Forelimb muscle (tissue), 1 donor: ENCODE results near the gene ZMYND10. TPM values are rescaled to one million over a fixed set of nuclear protein-coding genes. Genes with fewer than 3 reads are reported as not detected.

ENCODE experiments used
- DNase-seq: peaks from one replicate; pipeline ENCODE4 v3.0.0-alpha.2; 2013; ENCODE audit warnings: low read depth
- polyA plus RNA-seq: library from polyadenylated mRNA; unstranded; fragments of 120-200 nt; gene quantifications from one replicate; pipeline ENCODE4 v1.2.1, GENCODE V29; 2013; ENCODE audit not compliant: insufficient read length

The ZMYND10 gene
- polyA plus RNA-seq, 1 donor = 1.1 TPM

- no peak for DNase-seq
Measured at GRCh38 chr3:50347187-50347813, 1.8 kb upstream of the ZMYND10 start.

GRCh38 chr3:50345008-50345407, 524 bp downstream of the ZMYND10 start:
- no peak for DNase-seq

DNA sequence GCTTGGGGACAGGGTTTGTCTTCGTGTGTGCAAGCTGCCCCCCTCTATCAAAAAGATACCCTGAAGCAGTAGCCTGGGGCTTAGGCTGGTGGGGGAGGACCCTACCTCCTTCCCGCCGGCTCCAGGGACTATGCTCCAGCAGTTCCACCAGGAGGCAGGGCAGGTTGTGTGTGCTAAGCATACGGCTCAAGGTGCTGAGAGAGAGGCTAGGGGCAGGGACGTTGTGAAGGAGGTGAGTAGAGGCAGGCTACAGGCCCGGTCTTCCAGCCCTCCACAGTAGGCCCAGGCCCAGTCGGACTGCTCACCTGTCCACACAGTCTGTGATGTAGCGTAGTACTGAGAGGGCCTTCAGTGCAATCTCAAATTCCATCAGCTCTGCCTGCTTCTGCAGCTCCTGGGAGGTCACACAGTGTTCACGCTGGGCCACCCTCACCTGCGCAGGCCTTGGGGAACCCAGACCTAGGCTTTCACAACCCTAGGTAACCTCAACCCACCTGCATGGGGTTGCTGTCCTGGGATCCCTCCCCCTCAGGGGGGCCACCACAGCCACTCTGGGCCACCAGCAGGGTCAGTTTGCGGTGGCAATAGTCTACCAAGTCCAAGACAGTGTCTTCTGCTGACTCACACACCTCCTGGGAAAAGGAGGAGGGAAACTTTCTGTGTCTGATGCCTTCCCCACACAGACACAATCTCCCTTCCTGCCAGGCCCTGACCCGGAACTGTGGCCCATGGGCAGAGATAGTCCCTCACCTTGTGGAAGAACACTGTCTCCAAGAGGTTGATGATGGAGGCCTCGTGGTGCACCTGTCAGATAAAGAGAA, 2.5 kb downstream of the ZMYND10 start:
- DNase-seq = no peak

DNA sequence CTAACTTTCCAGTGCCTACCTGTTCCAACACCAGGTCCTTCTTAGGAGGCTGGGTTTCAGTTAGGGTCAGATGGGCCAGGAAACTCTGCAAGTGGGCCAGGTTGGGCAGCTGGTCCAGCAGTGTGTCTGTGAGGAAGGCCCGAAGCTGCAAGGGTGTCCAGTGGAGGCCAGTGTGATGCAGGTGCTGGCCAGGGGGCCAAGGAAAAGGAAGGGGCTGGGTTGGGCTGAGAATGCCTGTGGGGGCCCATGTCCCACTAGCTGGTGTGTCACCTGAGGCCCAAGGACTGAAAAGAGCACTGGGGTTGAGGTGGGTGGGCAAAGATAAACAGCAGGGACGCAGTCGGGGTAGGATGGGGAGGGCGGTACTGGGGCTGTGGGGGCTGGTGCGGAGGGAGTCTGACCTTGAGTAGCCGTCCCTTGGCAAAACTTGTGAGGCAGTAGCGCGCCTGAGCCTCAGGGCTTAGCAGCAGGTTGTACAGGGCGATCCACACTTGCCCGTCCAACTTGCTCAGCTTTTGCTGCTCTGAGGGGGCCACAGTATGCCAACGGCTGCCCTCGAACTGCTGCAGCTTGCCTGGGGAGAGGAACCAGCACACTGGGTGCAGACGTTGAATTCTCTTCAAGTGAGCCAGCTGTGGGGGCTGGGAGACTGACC, 3.4 kb downstream of the ZMYND10 start:
- no peak for DNase-seq

- no peak for DNase-seq
Measured at GRCh38 chr3:50341537-50341936, 4.0 kb downstream of the ZMYND10 start.

GRCh38 chr3:50340448-50341329, 4.8 kb downstream of the ZMYND10 start, which contains the start of gene RASSF1:
TSS of gene RASSF1 (minus strand) at chr3:50340836. CDS start at chr3:50340805, 31 bp downstream.
- no peak for DNase-seq

DNA sequence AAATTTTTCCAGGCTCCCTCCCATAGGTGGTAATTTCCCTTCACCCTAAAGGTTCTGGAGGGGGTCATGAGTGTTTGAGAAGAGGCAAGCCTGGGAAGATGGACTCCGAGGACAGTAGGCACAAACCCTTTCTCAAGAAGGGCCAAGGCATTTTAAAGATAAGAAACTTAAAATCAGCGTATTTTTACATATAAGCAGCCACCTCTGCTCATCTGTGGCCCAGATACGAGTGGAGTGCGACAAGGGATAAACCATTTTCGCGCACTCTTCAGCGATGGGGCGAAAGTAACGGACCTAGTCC, 5.4 kb downstream of the ZMYND10 start:
- no peak for DNase-seq

DNA sequence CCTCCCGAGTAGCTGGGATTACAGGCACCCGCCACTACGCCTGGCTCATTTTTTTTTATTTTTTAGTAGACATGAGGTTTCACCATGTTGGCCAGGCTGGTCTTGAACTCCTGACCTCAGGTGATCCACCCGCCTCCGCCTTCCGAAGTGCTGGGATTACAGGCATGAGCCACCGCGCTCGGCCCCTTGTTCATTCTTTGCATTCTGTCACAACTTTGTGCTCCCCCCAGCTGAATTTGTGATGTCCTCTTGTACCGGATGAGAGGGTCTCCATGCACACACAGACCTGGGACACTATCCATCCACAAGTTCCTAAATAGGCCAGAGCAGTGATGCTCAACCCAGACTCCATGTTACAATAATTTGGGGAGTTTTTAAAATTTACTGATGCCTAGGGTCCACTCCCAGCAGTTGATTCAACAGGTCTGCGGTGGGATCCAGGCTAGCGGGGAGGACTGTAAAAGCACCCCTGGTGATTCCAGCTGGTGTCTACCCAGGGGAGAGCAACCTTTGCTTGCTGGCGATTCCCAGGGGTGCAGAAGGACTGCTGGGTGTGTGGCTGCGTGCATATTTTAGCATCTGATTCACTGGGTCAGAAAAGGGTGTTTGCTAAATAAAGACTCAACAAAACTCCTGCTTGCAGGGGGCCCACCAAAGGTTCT, 5.9 kb downstream of the ZMYND10 start:
- DNase-seq = no peak

DNA sequence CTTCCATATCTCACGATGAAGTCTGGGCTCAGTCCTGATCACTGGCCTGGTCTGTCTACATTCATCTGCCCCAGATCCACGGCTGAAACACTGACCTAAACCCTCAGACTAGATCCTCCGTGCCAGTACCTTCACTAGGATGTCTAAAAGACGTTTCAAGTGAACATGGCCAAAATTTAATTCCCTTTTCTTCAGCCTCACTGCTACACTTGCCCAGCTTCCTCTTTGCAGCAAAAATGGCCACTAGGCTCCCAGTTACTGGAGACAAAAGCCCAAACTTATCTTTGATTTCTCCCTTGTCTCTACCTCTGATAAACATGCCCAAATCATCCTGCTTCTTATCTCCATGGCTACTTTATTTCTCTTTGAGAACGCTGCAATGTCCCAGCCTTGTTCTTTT, 6.6 kb downstream of the ZMYND10 start:
- DNase-seq = no peak

- DNase-seq = peak; percentile 94
Measured at GRCh38 chr3:50337175-50337861, 8.2 kb downstream of the ZMYND10 start.

DNA sequence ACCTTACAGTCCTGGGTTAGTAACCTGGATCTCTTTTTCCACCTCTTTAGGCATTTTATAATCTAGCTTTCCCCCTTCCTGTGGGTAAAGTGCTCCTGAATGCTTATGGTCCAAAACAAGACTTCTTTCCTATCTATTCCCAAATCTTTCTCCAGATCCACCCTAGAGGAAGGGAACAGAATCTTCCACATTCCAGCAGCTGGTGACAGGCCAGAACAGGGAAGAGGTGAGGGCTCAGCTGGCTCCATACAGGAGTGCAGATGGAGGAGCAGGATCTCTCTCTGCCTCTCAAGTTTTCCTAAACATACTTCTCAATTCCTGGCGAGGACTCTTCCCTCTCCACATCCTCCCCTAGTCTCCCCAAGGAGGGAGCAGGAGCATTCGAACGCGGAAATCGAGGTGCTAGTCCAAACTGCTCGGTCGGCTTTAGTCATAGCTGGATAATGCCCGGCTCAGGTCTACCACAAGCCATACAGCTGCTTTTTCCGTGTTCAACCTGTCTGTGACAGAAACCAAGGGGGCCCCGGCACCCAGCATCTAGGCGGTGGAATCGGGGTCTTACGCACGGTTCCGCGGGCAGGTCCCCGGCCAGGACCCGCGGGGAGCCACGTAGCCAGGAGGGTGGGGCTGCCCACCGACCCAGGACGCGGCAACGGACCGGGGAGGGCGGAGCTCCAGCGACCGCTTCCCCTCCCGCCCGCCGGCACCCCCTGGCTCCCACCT, 8.9 kb downstream of the ZMYND10 start:
- DNase-seq = no peak

- no peak for DNase-seq
Measured at GRCh38 chr3:50334339-50335075, 11.0 kb downstream of the ZMYND10 start.

DNA sequence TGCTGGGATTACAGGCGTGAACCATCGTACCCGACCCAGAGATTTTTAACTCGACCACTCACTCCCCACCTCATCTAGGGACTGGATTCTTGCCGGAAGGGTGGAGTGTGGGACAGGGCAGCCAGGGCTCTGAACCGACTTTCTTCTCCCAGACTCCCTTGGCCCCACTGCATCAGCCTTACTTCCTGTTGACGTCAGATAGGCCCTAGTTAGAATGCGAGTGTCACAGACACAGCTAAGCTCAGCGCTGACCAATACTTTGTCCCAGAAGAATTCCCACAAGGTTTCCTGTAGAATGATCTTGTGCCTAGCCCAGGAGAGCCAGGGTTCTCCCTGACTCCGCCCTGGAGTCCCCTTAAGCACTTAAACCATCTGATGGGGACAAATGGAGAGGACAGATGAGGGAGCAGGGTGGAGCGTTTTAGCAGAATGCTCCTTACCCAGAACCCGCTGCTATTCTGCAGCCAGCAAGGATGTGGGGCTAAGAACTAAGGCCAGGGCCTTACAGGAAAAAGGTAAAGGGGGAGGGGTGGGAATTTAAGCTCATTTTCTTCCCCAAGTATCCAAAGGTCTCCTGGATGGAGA, 11.7 kb downstream of the ZMYND10 start:
- DNase-seq = no peak

DNA sequence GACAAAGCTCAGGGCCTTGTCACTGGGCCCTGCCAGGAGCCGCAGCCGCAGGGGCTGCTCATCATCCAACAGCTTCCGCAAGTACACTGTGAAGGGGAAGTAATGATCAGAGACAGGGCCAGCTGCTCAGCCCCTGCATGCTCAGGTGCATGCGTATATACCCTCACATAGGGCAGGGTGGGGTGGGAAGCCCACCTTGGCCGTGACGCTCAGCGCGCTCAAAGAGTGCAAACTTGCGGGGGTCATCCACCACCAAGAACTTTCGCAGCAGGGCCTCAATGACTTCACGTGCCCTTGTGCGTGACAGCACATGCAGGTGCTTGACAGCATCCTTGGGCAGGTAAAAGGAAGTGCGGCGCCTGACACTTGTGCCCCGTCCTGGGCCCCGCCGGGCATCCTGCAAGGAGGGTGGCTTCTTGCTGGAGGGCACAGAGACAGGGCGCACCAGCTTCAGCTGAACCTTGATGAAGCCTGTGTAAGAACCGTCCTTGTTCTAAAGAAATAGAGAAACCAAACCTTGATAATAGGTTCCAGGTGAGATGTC, 14.1 kb downstream of the ZMYND10 start:
- DNase-seq = no peak

DNA sequence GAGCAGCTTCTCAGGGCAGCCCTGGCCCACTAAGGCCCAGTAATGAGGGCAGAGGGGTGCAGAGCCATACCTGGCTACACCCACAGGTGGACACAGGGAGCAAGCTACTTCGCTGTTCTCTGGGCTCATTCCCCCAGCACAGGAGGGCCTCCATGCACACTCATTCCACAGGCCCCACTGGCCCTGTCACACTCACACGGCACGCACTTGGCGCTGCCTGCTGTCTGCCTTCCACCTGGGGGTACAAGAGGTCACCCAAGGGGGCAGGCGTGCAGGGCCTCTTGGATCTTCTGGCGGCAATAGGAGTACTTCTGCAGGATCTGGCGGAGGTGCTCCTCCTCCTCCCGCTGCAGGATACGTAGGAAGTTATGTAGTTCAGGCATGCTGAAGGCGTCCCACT, 15.2 kb downstream of the ZMYND10 start:
- DNase-seq = no peak

DNA sequence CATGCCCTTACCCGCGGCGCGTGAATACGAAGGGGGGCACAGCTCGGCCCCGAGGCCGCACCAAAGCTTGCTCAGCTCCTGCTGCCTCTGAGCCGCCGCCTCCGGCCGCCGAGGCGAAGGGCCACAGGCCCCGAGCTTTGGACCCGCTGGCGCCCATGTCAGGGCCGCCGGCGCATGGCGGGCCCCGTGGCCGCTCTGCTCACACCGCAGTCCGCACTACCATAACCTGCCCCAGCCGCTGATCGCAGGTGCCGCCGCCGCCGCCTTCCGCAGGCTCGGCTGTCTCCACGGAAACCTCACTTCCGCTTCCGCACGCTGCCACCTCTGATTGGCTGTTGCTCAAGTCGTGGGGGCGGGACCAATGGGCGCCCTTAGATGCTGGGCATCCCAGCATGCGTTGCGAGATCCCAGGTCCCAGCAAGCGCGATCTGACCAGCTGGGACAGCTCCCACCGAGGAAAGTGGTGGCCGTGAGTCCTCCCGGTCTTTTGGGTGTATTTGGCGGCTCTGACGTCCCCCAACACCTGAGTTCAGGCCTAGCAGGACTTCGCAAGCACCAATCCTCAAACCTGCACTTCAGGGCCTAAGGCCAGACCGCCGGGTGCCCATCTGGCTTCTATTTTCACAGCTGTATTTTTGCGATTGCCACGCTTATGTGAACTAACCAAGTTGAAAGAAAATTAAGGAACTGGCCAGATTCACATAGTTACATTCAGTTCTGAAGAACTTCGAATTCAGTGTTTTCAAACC, 17.4 kb downstream of the ZMYND10 start, which contains the start of gene TUSC2:
TSS of gene TUSC2 (minus strand) at position 281 of the 749 bp plus-strand sequence. CDS start at position 157, 124 bp downstream.
- DNase-seq = peak; percentile 83

- no peak for DNase-seq
Measured at GRCh38 chr3:50327129-50327528, 18.4 kb downstream of the ZMYND10 start.

GRCh38 chr3:50326182-50326541, 19.4 kb downstream of the ZMYND10 start:
- DNase-seq = no peak
